IgD-negative memory B cell (primary cell): ENCODE measurements around the gene NLRP1. TPM values are rescaled to one million over a fixed set of nuclear protein-coding genes. Genes with fewer than 3 reads are reported as not detected.

Source experiments
- H3K27ac Mint-ChIP-seq, 3 donors: one replicate each; pipeline ENCODE4 v1.8.0; 2020 to 2022; ENCODE audit warnings: mild to moderate bottlenecking in 3 of 3, mixed read lengths in 3 of 3, moderate library complexity in 1 of 3
- H3K27me3 Mint-ChIP-seq: one replicate; pipeline ENCODE4 v1.8.0; 2021; ENCODE audit warnings: mixed read lengths
- H3K36me3 Mint-ChIP-seq: one replicate; pipeline ENCODE4 v1.8.0; 2020; ENCODE audit warnings: mild to moderate bottlenecking, mixed read lengths
- H3K4me1 Mint-ChIP-seq, 3 donors: one replicate each; pipeline ENCODE4 v1.8.0; 2020 to 2022; ENCODE audit warnings: mixed read lengths in 3 of 3, mild to moderate bottlenecking in 1 of 3
- H3K4me3 Mint-ChIP-seq, 4 donors: one replicate each; pipeline ENCODE4 v1.8.0; 2020 to 2022; ENCODE audit warnings: mild to moderate bottlenecking in 4 of 4, mixed read lengths in 4 of 4, moderate library complexity in 3 of 4
- H3K9me3 Mint-ChIP-seq, 3 donors: one replicate each; pipeline ENCODE4 v1.8.0; 2020 to 2021; ENCODE audit warnings: mixed read lengths in 3 of 3, mild to moderate bottlenecking in 1 of 3
- polyA plus RNA-seq: library from polyadenylated mRNA; unstranded; fragments of 300-500 nt; fragmentation: Illumina TruSeq; gene quantifications from one replicate; pipeline ENCODE4 v1.2.3, GENCODE V29; 2021

The NLRP1 gene
- polyA plus RNA-seq, 1 donor from 2014 or later, result 24.3 TPM

GRCh38 chr17:5527601-5528250 is 56.6 kb downstream of the NLRP1 start:
- H3K27me3 Mint-ChIP-seq, result no peaks in the 10 kb centered on the region
- no peak overlapping the region for H3K27ac Mint-ChIP-seq
- no peaks in the 10 kb centered on the region for H3K9me3 Mint-ChIP-seq
- peaks cover 11% of the 10 kb centered on the region for H3K36me3 Mint-ChIP-seq
- peaks cover 0 to 2% (median 0%) of the 10 kb centered on the region in 3 donors for H3K4me1 Mint-ChIP-seq
- H3K4me3 Mint-ChIP-seq, result no peak overlapping the region

- no peaks in the 10 kb centered on the region for H3K9me3 Mint-ChIP-seq
- no peak overlapping the region for H3K27ac Mint-ChIP-seq
- peaks cover 7% of the 10 kb centered on the region for H3K36me3 Mint-ChIP-seq
- H3K4me1 Mint-ChIP-seq, result peaks cover 0 to 2% (median 0%) of the 10 kb centered on the region in 3 donors
- H3K27me3 Mint-ChIP-seq, result no peaks in the 10 kb centered on the region
- H3K4me3 Mint-ChIP-seq, result no peak overlapping the region
These were observed 57.3 kb downstream of the NLRP1 start for GRCh38 chr17:5526821-5527598.

GRCh38 chr17:5523249-5523648 is 61.1 kb downstream of the NLRP1 start:
- Mint-ChIP-seq H3K27me3 (no peaks in the 10 kb centered on the region), H3K36me3 (peaks cover 10% of the 10 kb centered on the region), H3K27ac (peak overlapping the region in 1 of 3 donors; percentile 18), H3K4me3 (no peak overlapping the region), H3K9me3 (no peaks in the 10 kb centered on the region), H3K4me1 (peaks cover 0 to 4% (median 0%) of the 10 kb centered on the region in 3 donors)

GRCh38 chr17:5522476-5522875 is 61.8 kb downstream of the NLRP1 start:
- Mint-ChIP-seq H3K36me3 (peaks cover 17% of the 10 kb centered on the region), H3K27me3 (no peaks in the 10 kb centered on the region), H3K9me3 (no peaks in the 10 kb centered on the region), H3K4me3 (no peak overlapping the region), H3K27ac (peak overlapping the region in 2 of 3 donors; percentile 8 to 18), H3K4me1 (peaks cover 0 to 2% (median 0%) of the 10 kb centered on the region in 3 donors)

- Mint-ChIP-seq H3K36me3 (peaks cover 20% of the 10 kb centered on the region), H3K4me3 (no peak overlapping the region), H3K9me3 (no peaks in the 10 kb centered on the region), H3K4me1 (peaks cover 4 to 9% (median 6%) of the 10 kb centered on the region in 3 donors), H3K27me3 (no peaks in the 10 kb centered on the region), H3K27ac (no peak overlapping the region)
These were observed 68.1 kb downstream of the NLRP1 start for GRCh38 chr17:5516060-5516792.

- Mint-ChIP-seq H3K9me3 (no peaks in the 10 kb centered on the region), H3K27ac (no peak overlapping the region), H3K4me3 (no peak overlapping the region), H3K36me3 (peaks cover 16% of the 10 kb centered on the region), H3K4me1 (peaks cover 4 to 9% (median 6%) of the 10 kb centered on the region in 3 donors), H3K27me3 (no peaks in the 10 kb centered on the region)
These were observed 69.3 kb downstream of the NLRP1 start for GRCh38 chr17:5514976-5515375.

GRCh38 chr17:5513628-5514027 is 70.7 kb downstream of the NLRP1 start:
- H3K4me3 Mint-ChIP-seq, result no peak overlapping the region
- H3K9me3 Mint-ChIP-seq, result no peaks in the 10 kb centered on the region
- peaks cover 4 to 9% (median 6%) of the 10 kb centered on the region in 3 donors for H3K4me1 Mint-ChIP-seq
- peak overlapping the region in 1 of 3 donors; percentile 72 for H3K27ac Mint-ChIP-seq
- no peaks in the 10 kb centered on the region for H3K27me3 Mint-ChIP-seq
- peaks cover 16% of the 10 kb centered on the region for H3K36me3 Mint-ChIP-seq

- Mint-ChIP-seq H3K9me3 (no peaks in the 10 kb centered on the region), H3K36me3 (peaks cover 8% of the 10 kb centered on the region), H3K4me3 (peak overlapping the region in 1 of 4 donors; percentile 39), H3K27me3 (no peaks in the 10 kb centered on the region), H3K27ac (peak overlapping the region in 1 of 3 donors; percentile 2), H3K4me1 (peaks cover 2 to 9% (median 6%) of the 10 kb centered on the region in 3 donors)
These were observed 72.7 kb downstream of the NLRP1 start for GRCh38 chr17:5511401-5512225.

GRCh38 chr17:5510771-5511170 is 73.5 kb downstream of the NLRP1 start:
- H3K9me3 Mint-ChIP-seq, result no peaks in the 10 kb centered on the region
- H3K27me3 Mint-ChIP-seq, result no peaks in the 10 kb centered on the region
- peaks cover 2 to 9% (median 6%) of the 10 kb centered on the region in 3 donors for H3K4me1 Mint-ChIP-seq
- no peak overlapping the region for H3K4me3 Mint-ChIP-seq
- H3K36me3 Mint-ChIP-seq, result peaks cover 8% of the 10 kb centered on the region
- peak overlapping the region in 1 of 3 donors; percentile 24 for H3K27ac Mint-ChIP-seq

GRCh38 chr17:5509482-5509881 is 74.8 kb downstream of the NLRP1 start:
- H3K27me3 Mint-ChIP-seq, result no peaks in the 10 kb centered on the region
- no peaks in the 10 kb centered on the region for H3K9me3 Mint-ChIP-seq
- peaks cover 5% of the 10 kb centered on the region for H3K36me3 Mint-ChIP-seq
- H3K27ac Mint-ChIP-seq, result peak overlapping the region in 1 of 3 donors; percentile 44
- H3K4me3 Mint-ChIP-seq, result no peak overlapping the region
- H3K4me1 Mint-ChIP-seq, result peaks cover 2 to 9% (median 6%) of the 10 kb centered on the region in 3 donors

GRCh38 chr17:5508810-5509209 is 75.5 kb downstream of the NLRP1 start:
- Mint-ChIP-seq H3K27ac (peak overlapping the region in 2 of 3 donors; percentile 36 to 44), H3K36me3 (peaks cover 3% of the 10 kb centered on the region), H3K4me3 (no peak overlapping the region), H3K4me1 (peaks cover 2 to 8% (median 6%) of the 10 kb centered on the region in 3 donors), H3K27me3 (no peaks in the 10 kb centered on the region), H3K9me3 (no peaks in the 10 kb centered on the region)

GRCh38 chr17:5506307-5506706 is 78.0 kb downstream of the NLRP1 start:
- no peak overlapping the region for H3K27ac Mint-ChIP-seq
- H3K4me1 Mint-ChIP-seq, result peaks cover 3 to 4% (median 3%) of the 10 kb centered on the region in 3 donors
- no peak overlapping the region for H3K4me3 Mint-ChIP-seq
- H3K36me3 Mint-ChIP-seq, result peaks cover 2% of the 10 kb centered on the region
- no peaks in the 10 kb centered on the region for H3K27me3 Mint-ChIP-seq
- no peaks in the 10 kb centered on the region for H3K9me3 Mint-ChIP-seq

GRCh38 chr17:5502552-5502951 is 81.8 kb downstream of the NLRP1 start:
- peak overlapping the region in 1 of 4 donors; percentile 2 for H3K4me3 Mint-ChIP-seq
- peak overlapping the region in 1 of 3 donors; percentile 41 for H3K27ac Mint-ChIP-seq
- H3K36me3 Mint-ChIP-seq, result peaks cover 2% of the 10 kb centered on the region
- no peaks in the 10 kb centered on the region for H3K9me3 Mint-ChIP-seq
- no peaks in the 10 kb centered on the region for H3K27me3 Mint-ChIP-seq
- H3K4me1 Mint-ChIP-seq, result peaks cover 8 to 14% (median 13%) of the 10 kb centered on the region in 3 donors

- peaks cover 2% of the 10 kb centered on the region for H3K36me3 Mint-ChIP-seq
- peak overlapping the region; percentile 67 to 95 (median 80) for H3K4me3 Mint-ChIP-seq
- H3K27me3 Mint-ChIP-seq, result peaks cover 2% of the 10 kb centered on the region
- H3K27ac Mint-ChIP-seq, result peak overlapping the region in 2 of 3 donors; percentile 35 to 81
- H3K4me1 Mint-ChIP-seq, result peaks cover 8 to 14% (median 13%) of the 10 kb centered on the region in 3 donors
- H3K9me3 Mint-ChIP-seq, result no peaks in the 10 kb centered on the region
These were observed 82.6 kb downstream of the NLRP1 start for GRCh38 chr17:5501685-5502084.
